Astrocyte (in vitro differentiated cells and primary cell): ENCODE data around the gene ADAMTS3. TPM values are rescaled to one million over a fixed set of nuclear protein-coding genes. Genes with fewer than 3 reads are reported as not detected.

Source experiments
- DNase-seq: peaks from one replicate; pipeline ENCODE4 v3.0.0-alpha.2; 2010; ENCODE audit warnings: low read depth
- FAIRE-seq: peaks from 2 replicates; lab custom pipeline; 2011; peaks lifted over from hg19 to GRCh38; lab: Jason Lieb, UNC
- H2AFZ ChIP-seq: 2 replicates; pipeline ENCODE4 v1.6.0; 2012; ENCODE audit warnings: low read depth, low read length, inconsistent platforms
- H3K27ac ChIP-seq: 2 replicates; pipeline ENCODE4 v1.5.1; 2011; ENCODE audit warnings: low read depth, low read length, inconsistent platforms
- H3K27me3 ChIP-seq: 2 replicates; pipeline ENCODE4 v1.6.0; 2011; ENCODE audit warnings: low read length, inconsistent platforms; ENCODE audit not compliant: insufficient read depth
- H3K36me3 ChIP-seq: 2 replicates; pipeline ENCODE4 v1.5.1; 2011; ENCODE audit warnings: low read length, inconsistent platforms; ENCODE audit not compliant: insufficient read depth
- H3K4me1 ChIP-seq: 2 replicates; pipeline ENCODE4 v1.5.1; 2011; ENCODE audit warnings: low read length, inconsistent platforms; ENCODE audit not compliant: insufficient read depth
- H3K4me2 ChIP-seq: 2 replicates; pipeline ENCODE4 v1.6.0; 2012; ENCODE audit warnings: low read length, inconsistent platforms
- H3K4me3 ChIP-seq: 2 replicates; pipeline ENCODE4 v1.5.1; 2011; ENCODE audit warnings: low read depth, mild to moderate bottlenecking, low read length, inconsistent platforms; ENCODE audit not compliant: insufficient read depth
- H3K79me2 ChIP-seq: 2 replicates; pipeline ENCODE4 v1.6.0; 2012; ENCODE audit warnings: mild to moderate bottlenecking, low read length, inconsistent platforms; ENCODE audit not compliant: insufficient read depth
- H3K9ac ChIP-seq: 2 replicates; pipeline ENCODE4 v1.6.0; 2012; ENCODE audit warnings: mild to moderate bottlenecking, low read length, inconsistent platforms
- H3K9me3 ChIP-seq: 2 replicates; pipeline ENCODE4 v1.5.1; 2012; ENCODE audit warnings: low read depth, mild to moderate bottlenecking, low read length, inconsistent platforms; ENCODE audit not compliant: insufficient read depth
- H4K20me1 ChIP-seq: 2 replicates; pipeline ENCODE4 v1.6.0; 2012; ENCODE audit warnings: low read length, inconsistent platforms; ENCODE audit not compliant: insufficient read depth
- H3K27ac Mint-ChIP-seq: one replicate; pipeline ENCODE4 v1.8.0; 2021; ENCODE audit warnings: mild to moderate bottlenecking, mixed read lengths; ENCODE audit not compliant: unreplicated experiment
- H3K27me3 Mint-ChIP-seq: one replicate; pipeline ENCODE4 v1.8.0; 2021; ENCODE audit warnings: low read depth, mixed read lengths; ENCODE audit not compliant: unreplicated experiment
- H3K36me3 Mint-ChIP-seq: one replicate; pipeline ENCODE4 v1.8.0; 2021; ENCODE audit warnings: low read depth, mixed read lengths; ENCODE audit not compliant: unreplicated experiment
- H3K4me1 Mint-ChIP-seq: one replicate; pipeline ENCODE4 v1.8.0; 2021; ENCODE audit warnings: low read depth, mixed read lengths; ENCODE audit not compliant: unreplicated experiment
- H3K4me3 Mint-ChIP-seq: one replicate; pipeline ENCODE4 v1.8.0; 2021; ENCODE audit warnings: mild to moderate bottlenecking, moderate library complexity, mixed read lengths; ENCODE audit not compliant: unreplicated experiment
- H3K9me3 Mint-ChIP-seq: one replicate; pipeline ENCODE4 v1.8.0; 2021; ENCODE audit warnings: mild to moderate bottlenecking, mixed read lengths; ENCODE audit not compliant: unreplicated experiment
- CTCF ChIP-seq: IDR thresholded peaks from 2 replicates; pipeline ENCODE4 v1.5.1; 2011; ENCODE audit warnings: low read depth, mild to moderate bottlenecking, inconsistent platforms, low read length, moderate library complexity; ENCODE audit not compliant: insufficient read depth
- EZH2 ChIP-seq: IDR thresholded peaks from 2 replicates; pipeline ENCODE4 v1.6.1; 2012; ENCODE audit warnings: mild to moderate bottlenecking, low read length, inconsistent platforms; ENCODE audit not compliant: insufficient read depth
- total RNA-seq: library from RNA; stranded (reverse); gene quantifications from 2 replicates; pipeline ENCODE4 v1.2.1, GENCODE V29; 2021

The ADAMTS3 gene
- total RNA-seq, 1 donor from 2014 or later = 4.2 TPM

GRCh38 chr4:72442147-72442546, 126.9 kb downstream of the ADAMTS3 start:
- DNase-seq (no peak), FAIRE-seq (no peak)
- Histone ChIP-seq H4K20me1 (no peaks in the 10 kb centered on the region), H3K4me1 (no peaks in the 10 kb centered on the region), H3K27me3 (no peaks in the 10 kb centered on the region), H3K4me3 (no peak overlapping the region), H2AFZ (no peak overlapping the region), H3K9ac (no peak overlapping the region), H3K36me3 (no peaks in the 10 kb centered on the region), H3K79me2 (no peaks in the 10 kb centered on the region), H3K9me3 (no peaks in the 10 kb centered on the region), H3K27ac (no peak overlapping the region), H3K4me2 (no peak overlapping the region)
- Mint-ChIP-seq H3K36me3 (no peaks in the 10 kb centered on the region), H3K4me1 (peaks cover 5% of the 10 kb centered on the region), H3K27ac (no peak overlapping the region), H3K9me3 (no peaks in the 10 kb centered on the region), H3K27me3 (no peaks in the 10 kb centered on the region), H3K4me3 (no peak overlapping the region)
- TF ChIP-seq CTCF (no peak), EZH2 (no peak)

GRCh38 chr4:72440386-72440785, 128.6 kb downstream of the ADAMTS3 start:
- no peak overlapping the region for H3K4me3 Mint-ChIP-seq
- Histone ChIP-seq H4K20me1 (no peaks in the 10 kb centered on the region), H3K79me2 (no peaks in the 10 kb centered on the region), H3K36me3 (no peaks in the 10 kb centered on the region), H3K4me2 (no peak overlapping the region), H3K27ac (no peak overlapping the region), H3K9ac (no peak overlapping the region), H2AFZ (no peak overlapping the region), H3K4me1 (no peaks in the 10 kb centered on the region), H3K4me3 (no peak overlapping the region), H3K9me3 (no peaks in the 10 kb centered on the region), H3K27me3 (no peaks in the 10 kb centered on the region)
- H3K27ac Mint-ChIP-seq = no peak overlapping the region
- no peaks in the 10 kb centered on the region for H3K36me3 Mint-ChIP-seq
- no peaks in the 10 kb centered on the region for H3K27me3 Mint-ChIP-seq
- H3K4me1 Mint-ChIP-seq = no peaks in the 10 kb centered on the region
- DNase-seq (no peak), FAIRE-seq (no peak)
- TF ChIP-seq CTCF (no peak), EZH2 (no peak)
- H3K9me3 Mint-ChIP-seq = no peaks in the 10 kb centered on the region

- Histone ChIP-seq H3K4me1 (no peaks in the 10 kb centered on the region), H3K4me2 (no peak overlapping the region), H3K9me3 (no peaks in the 10 kb centered on the region), H3K27me3 (no peaks in the 10 kb centered on the region), H3K4me3 (no peak overlapping the region), H3K36me3 (no peaks in the 10 kb centered on the region), H3K9ac (no peak overlapping the region), H3K27ac (no peak overlapping the region), H2AFZ (no peak overlapping the region), H4K20me1 (no peaks in the 10 kb centered on the region), H3K79me2 (no peaks in the 10 kb centered on the region)
- Mint-ChIP-seq H3K36me3 (no peaks in the 10 kb centered on the region), H3K4me3 (no peak overlapping the region), H3K27ac (no peak overlapping the region), H3K9me3 (no peaks in the 10 kb centered on the region), H3K27me3 (no peaks in the 10 kb centered on the region), H3K4me1 (no peaks in the 10 kb centered on the region)
- DNase-seq (no peak), FAIRE-seq (no peak)
- no peak for TF ChIP-seq CTCF
- TF ChIP-seq EZH2 = no peak
Measured at GRCh38 chr4:72432975-72433374, 136.0 kb downstream of the ADAMTS3 start.
